GM12878 (cell line): ENCODE measurements around the gene POLK. TPM values are rescaled to one million over a fixed set of nuclear protein-coding genes. Genes with fewer than 3 reads are reported as not detected.
A peak's percentile ranks its signal among the peaks of the same experiment; 100 is the strongest.

Experiments used
- ATF2 ChIP-seq: IDR thresholded peaks from 2 replicates; pipeline ENCODE4 v1.6.1; 2012; ENCODE audit warnings: low read length, inconsistent platforms
- ATF7 ChIP-seq: fragments of 450-650 bp; IDR thresholded peaks from 2 replicates; pipeline ENCODE4 v1.6.1; 2016; ENCODE audit warnings: low read depth, mild to moderate bottlenecking
- CBX5 ChIP-seq: sonication (generic); IDR thresholded peaks from 2 replicates; pipeline ENCODE4 v1.6.1; 2016; ENCODE audit warnings: low read depth, moderate library complexity, mild to moderate bottlenecking, inconsistent platforms
- CEBPB ChIP-seq, 2 experiments: fragments of 150-350 bp in 1 of 2; IDR thresholded peaks; 2 replicates each; pipeline ENCODE4 v1.6.1; 2012 to 2014; ENCODE audit warnings: low read depth in 2 of 2, low read length in 2 of 2, borderline replicate concordance in 1 of 2, inconsistent platforms in 1 of 2
- CHD2 ChIP-seq: IDR thresholded peaks from 2 replicates; pipeline ENCODE4 v1.6.1; 2011; ENCODE audit warnings: low read depth, low read length, improper control_type of control experiment, borderline replicate concordance
- CREB1 ChIP-seq: IDR thresholded peaks from 2 replicates; pipeline ENCODE4 v1.6.1; 2012; ENCODE audit warnings: low read depth, mild to moderate bottlenecking, inconsistent platforms
- ETV6 ChIP-seq, 2 experiments: fragments of 450-650 bp in 1 of 2; IDR thresholded peaks in 1 of 2; conservative IDR thresholded peaks in 1 of 2; 2 replicates each; pipeline ENCODE4 v1.6.1; 2014; ENCODE audit warnings: antibody characterized with exemption in 1 of 2, borderline replicate concordance in 1 of 2, low read depth in 1 of 2, mild to moderate bottlenecking in 1 of 2, moderate library complexity in 1 of 2
- EZH2 ChIP-seq: IDR thresholded peaks from 2 replicates; pipeline ENCODE4 v1.6.1; 2012; ENCODE audit warnings: low read depth, mild to moderate bottlenecking, control low read depth, inconsistent platforms, low read length, borderline replicate concordance; ENCODE audit not compliant: control insufficient read depth
- IRF4 ChIP-seq: IDR thresholded peaks from 2 replicates; pipeline ENCODE4 v1.6.1; 2011; ENCODE audit warnings: low read depth, low read length
- JUNB ChIP-seq: IDR thresholded peaks from 2 replicates; pipeline ENCODE4 v1.6.1; 2016; ENCODE audit warnings: antibody characterized with exemption, mild to moderate bottlenecking
- MEF2A ChIP-seq: IDR thresholded peaks from 2 replicates; pipeline ENCODE4 v1.6.1; 2011; ENCODE audit warnings: low read depth, mild to moderate bottlenecking, low read length, moderate library complexity; ENCODE audit not compliant: insufficient read depth
- MEF2B ChIP-seq: fragments of 450-650 bp; IDR thresholded peaks from 2 replicates; pipeline ENCODE4 v1.6.1; 2018; ENCODE audit warnings: mild to moderate bottlenecking, moderate library complexity; ENCODE audit not compliant: partially characterized antibody, poor library complexity, severe bottlenecking
- MYC ChIP-seq: IDR thresholded peaks from 2 replicates; pipeline ENCODE4 v1.6.1; 2011; ENCODE audit warnings: mild to moderate bottlenecking, low read length, moderate library complexity, inconsistent platforms; ENCODE audit not compliant: insufficient read depth, insufficient replicate concordance, insufficient read length, severe bottlenecking
- NBN ChIP-seq: fragments of 450-650 bp; IDR thresholded peaks from 2 replicates; pipeline ENCODE4 v1.6.1; 2016
- RUNX3 ChIP-seq: IDR thresholded peaks from 2 replicates; pipeline ENCODE4 v1.6.1; 2012; ENCODE audit warnings: low read length, inconsistent platforms
- SMAD1 ChIP-seq: fragments of 450-650 bp; IDR thresholded peaks from 2 replicates; pipeline ENCODE4 v1.6.1; 2018; ENCODE audit warnings: mild to moderate bottlenecking, low read depth; ENCODE audit not compliant: partially characterized antibody
- SMARCA5 ChIP-seq: fragments of 450-650 bp; IDR thresholded peaks from 2 replicates; pipeline ENCODE4 v1.6.1; 2017; ENCODE audit warnings: mild to moderate bottlenecking
- STAT1 ChIP-seq: fragments of 450-650 bp; conservative IDR thresholded peaks from 2 replicates; pipeline ENCODE4 v1.6.1; 2014; ENCODE audit warnings: antibody characterized with exemption, mild to moderate bottlenecking
- YY1 ChIP-seq: IDR thresholded peaks from 2 replicates; pipeline ENCODE4 v1.6.1; 2011; ENCODE audit warnings: low read depth, mild to moderate bottlenecking, low read length
- ZBED1 ChIP-seq: IDR thresholded peaks from 2 replicates; pipeline ENCODE4 v1.6.1; 2016; ENCODE audit warnings: borderline replicate concordance
- polyA plus RNA-seq, 11 experiments: library from polyadenylated mRNA; depleted of rRNA in 4 of 11; unstranded in 6 of 11; stranded (reverse) in 5 of 11; fragments of >200 nt; fragmentation: Nextera tagmentation in 4 of 11; fragmentation: Illumina TruSeq in 1 of 11; extraction: Ambion mirVana in 4 of 11; extraction: Trizol in 1 of 11; gene quantifications; 1 replicate in 1 of 11; 2 replicates in 10 of 11; pipeline versions ENCODE4 v1.2.1 to v1.2.3, GENCODE V29; 2011 to 2016; ENCODE audit warnings: inconsistent platforms in 2 of 11, missing spikeins in 2 of 11, low read depth in 1 of 11
- total RNA-seq, 4 experiments: library from RNA; depleted of rRNA in 3 of 4; stranded (reverse); fragments of >200 nt in 3 of 4; fragmentation: Illumina TruSeq in 1 of 4; extraction: Trizol in 1 of 4; gene quantifications; 2 replicates each; pipeline versions ENCODE4 v1.2.1 to v1.2.3, GENCODE V29; 2013 to 2021
- TF ChIP-seq, protein P1 (sequence below): IDR thresholded peaks from 2 replicates; pipeline ENCODE4 v1.6.1; 2011; ENCODE audit warnings: borderline replicate concordance, low read depth, mild to moderate bottlenecking, moderate library complexity, mixed read lengths, low read length; ENCODE audit not compliant: insufficient read depth; ENCODE audit errors: extremely low read length
- TF ChIP-seq, protein P2 (sequence below): fragments of 450-650 bp; formaldehyde crosslinking; IDR thresholded peaks from 2 replicates; pipeline ENCODE4 v1.4.0; 2020; ENCODE audit warnings: mild to moderate bottlenecking, moderate library complexity
- TF ChIP-seq, protein P3 (sequence below): IDR thresholded peaks from 2 replicates; pipeline ENCODE4 v1.6.1; 2012; ENCODE audit warnings: low read depth, low read length, improper control_type of control experiment

Gene POLK
- total and polyA plus RNA-seq, 10 of the 15 experiments (the other 5 are each of a cell fraction or from before 2014, with no cell fraction given), result 10.4 to 47.6 (median 29.0) TPM

GRCh38 chr5:75566710-75567309, 55.1 kb downstream of the POLK start (continued):
- TF ChIP-seq CBX5, result peak; percentile 53; the same call in 1 of the 2 replicates
- TF ChIP-seq, protein P1, sequence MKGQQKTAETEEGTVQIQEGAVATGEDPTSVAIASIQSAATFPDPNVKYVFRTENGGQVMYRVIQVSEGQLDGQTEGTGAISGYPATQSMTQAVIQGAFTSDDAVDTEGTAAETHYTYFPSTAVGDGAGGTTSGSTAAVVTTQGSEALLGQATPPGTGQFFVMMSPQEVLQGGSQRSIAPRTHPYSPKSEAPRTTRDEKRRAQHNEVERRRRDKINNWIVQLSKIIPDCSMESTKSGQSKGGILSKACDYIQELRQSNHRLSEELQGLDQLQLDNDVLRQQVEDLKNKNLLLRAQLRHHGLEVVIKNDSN, result no peak
- 0 out of 4 replicates have a peak, but pooled peaks of 1 of the 2 experiments have one; percentile 38 for TF ChIP-seq CEBPB (IDR thresholded peaks at IDR 0.05; ENCODE audit: borderline replicate concordance in 1 of 2, low read depth in 2 of 2, low read length in 2 of 2)
- 0 out of 2 replicates have a peak, but pooled peaks have one; percentile 14 for TF ChIP-seq SMARCA5
- peak; percentile 68; the same call in 1 of the 2 replicates for TF ChIP-seq CREB1
- TF ChIP-seq YY1, result peak; percentile 93
- TF ChIP-seq SMAD1, result peak; percentile 70
- peak in 1 of 2 experiments; percentile 72; a peak in 1 of 4 replicates for TF ChIP-seq ETV6 (conservative IDR thresholded peaks at IDR 0.05 in 1 of 2, IDR thresholded peaks at IDR 0.05 in 1 of 2; ENCODE audit: borderline replicate concordance in 1 of 2, low read depth in 1 of 2)
- TF ChIP-seq NBN, result peak; percentile 97
- TF ChIP-seq ZBED1, result peak; percentile 75; the same call in 1 of the 2 replicates
- TF ChIP-seq MEF2A, result 0 out of 2 replicates have a peak, but pooled peaks have one; percentile 69
- TF ChIP-seq JUNB, result peak; percentile 92
- TF ChIP-seq IRF4, result peak; percentile 73; the same call in 1 of the 2 replicates
- no peak for TF ChIP-seq STAT1
- TF ChIP-seq MEF2B, result peak; percentile 69
- TF ChIP-seq MYC, result no peak
- peak; percentile 91 for TF ChIP-seq ATF2
- TF ChIP-seq, protein P2, sequence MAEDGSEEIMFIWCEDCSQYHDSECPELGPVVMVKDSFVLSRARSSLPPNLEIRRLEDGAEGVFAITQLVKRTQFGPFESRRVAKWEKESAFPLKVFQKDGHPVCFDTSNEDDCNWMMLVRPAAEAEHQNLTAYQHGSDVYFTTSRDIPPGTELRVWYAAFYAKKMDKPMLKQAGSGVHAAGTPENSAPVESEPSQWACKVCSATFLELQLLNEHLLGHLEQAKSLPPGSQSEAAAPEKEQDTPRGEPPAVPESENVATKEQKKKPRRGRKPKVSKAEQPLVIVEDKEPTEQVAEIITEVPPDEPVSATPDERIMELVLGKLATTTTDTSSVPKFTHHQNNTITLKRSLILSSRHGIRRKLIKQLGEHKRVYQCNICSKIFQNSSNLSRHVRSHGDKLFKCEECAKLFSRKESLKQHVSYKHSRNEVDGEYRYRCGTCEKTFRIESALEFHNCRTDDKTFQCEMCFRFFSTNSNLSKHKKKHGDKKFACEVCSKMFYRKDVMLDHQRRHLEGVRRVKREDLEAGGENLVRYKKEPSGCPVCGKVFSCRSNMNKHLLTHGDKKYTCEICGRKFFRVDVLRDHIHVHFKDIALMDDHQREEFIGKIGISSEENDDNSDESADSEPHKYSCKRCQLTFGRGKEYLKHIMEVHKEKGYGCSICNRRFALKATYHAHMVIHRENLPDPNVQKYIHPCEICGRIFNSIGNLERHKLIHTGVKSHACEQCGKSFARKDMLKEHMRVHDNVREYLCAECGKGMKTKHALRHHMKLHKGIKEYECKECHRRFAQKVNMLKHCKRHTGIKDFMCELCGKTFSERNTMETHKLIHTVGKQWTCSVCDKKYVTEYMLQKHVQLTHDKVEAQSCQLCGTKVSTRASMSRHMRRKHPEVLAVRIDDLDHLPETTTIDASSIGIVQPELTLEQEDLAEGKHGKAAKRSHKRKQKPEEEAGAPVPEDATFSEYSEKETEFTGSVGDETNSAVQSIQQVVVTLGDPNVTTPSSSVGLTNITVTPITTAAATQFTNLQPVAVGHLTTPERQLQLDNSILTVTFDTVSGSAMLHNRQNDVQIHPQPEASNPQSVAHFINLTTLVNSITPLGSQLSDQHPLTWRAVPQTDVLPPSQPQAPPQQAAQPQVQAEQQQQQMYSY (CRISPR knock-in tag), result no peak
- TF ChIP-seq ATF7, result peak; percentile 96
- TF ChIP-seq, protein P3, sequence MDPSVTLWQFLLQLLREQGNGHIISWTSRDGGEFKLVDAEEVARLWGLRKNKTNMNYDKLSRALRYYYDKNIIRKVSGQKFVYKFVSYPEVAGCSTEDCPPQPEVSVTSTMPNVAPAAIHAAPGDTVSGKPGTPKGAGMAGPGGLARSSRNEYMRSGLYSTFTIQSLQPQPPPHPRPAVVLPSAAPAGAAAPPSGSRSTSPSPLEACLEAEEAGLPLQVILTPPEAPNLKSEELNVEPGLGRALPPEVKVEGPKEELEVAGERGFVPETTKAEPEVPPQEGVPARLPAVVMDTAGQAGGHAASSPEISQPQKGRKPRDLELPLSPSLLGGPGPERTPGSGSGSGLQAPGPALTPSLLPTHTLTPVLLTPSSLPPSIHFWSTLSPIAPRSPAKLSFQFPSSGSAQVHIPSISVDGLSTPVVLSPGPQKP, result no peak
- no peak for TF ChIP-seq EZH2
- TF ChIP-seq RUNX3, result peak; percentile 73; the same call in 1 of the 2 replicates
- 0 out of 2 replicates have a peak, but pooled peaks have one; percentile 35 for TF ChIP-seq CHD2
